Liver (tissue), 5 donors: ENCODE data around the gene MFRP. TPM values are rescaled to one million over a fixed set of nuclear protein-coding genes. Genes with fewer than 3 reads are reported as not detected.

Experiments used
- polyA plus RNA-seq, 2 donors: library from polyadenylated mRNA; stranded (reverse) in 1 of 2; unstranded in 1 of 2; fragments of 200-250 nt in 1 of 2; fragments of >200 nt in 1 of 2; fragmentation: Nextera tagmentation in 1 of 2; extraction: Ambion mirVana in 1 of 2; gene quantifications; one replicate each; pipeline versions ENCODE4 v1.2.1 to v1.2.3, GENCODE V29; 2013 to 2015
- small RNA-seq: library from RNA; depleted of rRNA; stranded (forward); fragments of <200 nt; gene quantifications from one replicate; pipeline ENCODE3, GENCODE V24; 2014
- total RNA-seq, 2 donors: library from RNA; depleted of rRNA; stranded (reverse); fragments of >200 nt; gene quantifications; one replicate each; pipeline ENCODE4 v1.2.3, GENCODE V29; 2014
- donor health status: healthy.
- donor health status: healthy.
- donor health status: healthy.

MFRP gene
- total and polyA plus RNA-seq, 4 donors: not detected

Small RNAs within 50 kb of the gene (small RNA-seq; reads per million reads assigned to genes)
- gene RF01225: not detected
- not detected for gene RNU6-262P

Other genes with a start within 250 kb of the MFRP start
- 10 to 100 TPM; 12.8 to 40.5 TPM for gene DPAGT1, start 244.9 kb downstream of the MFRP start, total RNA-seq
- gene DPAGT1, start 244.9 kb downstream of the MFRP start, polyA plus RNA-seq: 10 to 100 TPM; 34.3 to 48.0 TPM
- 1 to 10 TPM; 3.5 to 6.1 TPM for gene C2CD2L, start 239.4 kb downstream of the MFRP start, total RNA-seq
- 1 to 10 TPM; 2.5 to 6.3 TPM for gene C2CD2L, start 239.4 kb downstream of the MFRP start, polyA plus RNA-seq
- gene HINFP, start 225.1 kb downstream of the MFRP start, total RNA-seq: 10 to 100 TPM; 10.2 to 14.3 TPM
- gene HINFP, start 225.1 kb downstream of the MFRP start, polyA plus RNA-seq: 1 to 10 TPM; 6.4 to 6.5 TPM
- gene ABCG4, start 197.7 kb downstream of the MFRP start, total RNA-seq: under 1 TPM; 0.05 to 0.17 TPM
- under 1 TPM in 1 of 2 donors, not detected in 1; 0.03 TPM for gene ABCG4, start 197.7 kb downstream of the MFRP start, polyA plus RNA-seq
- 10 to 100 TPM; 11.0 to 12.0 TPM for gene NLRX1, start 178.0 kb downstream of the MFRP start, total RNA-seq
- 1 to 10 TPM; 4.2 to 9.8 TPM for gene NLRX1, start 178.0 kb downstream of the MFRP start, polyA plus RNA-seq
- under 1 TPM in 1 of 2 donors, not detected in 1; 0.17 TPM for gene NHERF4, start 161.2 kb downstream of the MFRP start, total RNA-seq
- gene NHERF4, start 161.2 kb downstream of the MFRP start, polyA plus RNA-seq: under 1 TPM in 1 of 2 donors, not detected in 1; 0.03 TPM
- 1 to 10 TPM; 5.3 to 5.5 TPM for gene CBL, start 140.4 kb downstream of the MFRP start, total RNA-seq
- gene CBL, start 140.4 kb downstream of the MFRP start, polyA plus RNA-seq: 1 to 10 TPM; 1.6 to 1.7 TPM
- gene MCAM, start 29.6 kb downstream of the MFRP start, total RNA-seq: 10 to 100 TPM in 1 of 2 donors, 1 to 10 TPM in 1; 8.4 to 49.6 TPM
- 10 to 100 TPM in 1 of 2 donors, 1 to 10 TPM in 1; 2.2 to 10.3 TPM for gene MCAM, start 29.6 kb downstream of the MFRP start, polyA plus RNA-seq
- gene RNF26, start 12.2 kb downstream of the MFRP start, total RNA-seq: 1 to 10 TPM; 6.3 to 9.2 TPM
- 10 to 100 TPM; 13.0 to 19.1 TPM for gene RNF26, start 12.2 kb downstream of the MFRP start, polyA plus RNA-seq
- 1 to 10 TPM; 2.2 to 4.4 TPM for gene C1QTNF5, start 5.8 kb downstream of the MFRP start, total RNA-seq
- 1 to 10 TPM; 1.9 to 6.4 TPM for gene C1QTNF5, start 5.8 kb downstream of the MFRP start, polyA plus RNA-seq
- gene USP2, start 35.0 kb upstream of the MFRP start, total RNA-seq: 1 to 10 TPM in 1 of 2 donors, under 1 TPM in 1; 0.65 to 4.4 TPM
- 1 to 10 TPM; 2.0 to 2.2 TPM for gene USP2, start 35.0 kb upstream of the MFRP start, polyA plus RNA-seq
- 1 to 10 TPM in 1 of 2 donors, under 1 TPM in 1; 0.51 to 1.3 TPM for gene THY1, start 76.5 kb upstream of the MFRP start, total RNA-seq
- 1 to 10 TPM in 1 of 2 donors, under 1 TPM in 1; 0.92 to 5.1 TPM for gene THY1, start 76.5 kb upstream of the MFRP start, polyA plus RNA-seq